Measurements from ENCODE around the gene JHY.

DNA sequence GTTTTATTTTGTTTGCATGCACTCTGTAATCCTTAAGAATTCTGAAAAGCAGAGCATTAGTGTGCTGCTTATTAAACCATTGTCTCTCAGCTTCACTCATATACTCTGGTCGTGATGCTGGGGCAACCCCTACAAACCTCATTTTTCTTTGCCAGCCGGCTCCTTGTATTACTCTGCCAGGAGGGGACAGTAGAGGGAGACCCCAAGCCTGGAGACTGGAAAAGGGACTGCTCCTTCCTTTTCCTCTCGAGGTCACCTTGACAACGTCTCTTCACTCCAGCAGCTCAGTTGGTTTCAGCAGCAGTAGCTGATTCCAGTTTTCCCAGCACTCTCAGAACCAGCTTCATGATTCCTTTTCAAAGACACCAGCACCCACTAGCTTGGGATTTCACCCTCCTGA, 2.8 kb upstream of the JHY start:
- TF ChIP-seq CTCF (IDR thresholded peaks at IDR 0.05; ENCODE audit: borderline replicate concordance, extremely low read depth, low read length, poor library complexity, severe bottlenecking) (no peak), EZH2 (IDR thresholded peaks at IDR 0.05; ENCODE audit: borderline replicate concordance, low read depth, low read length, severe bottlenecking) (no peak)

Measured in DND-41 (cell line).